ENCODE data around the gene ZNF445. TPM values are rescaled to one million over a fixed set of nuclear protein-coding genes. Genes with fewer than 3 reads are reported as not detected.

Gene ZNF445
- total RNA-seq, 4 donors from 2014 or later = 5.3 to 35.6 (median 19.8) TPM

DNA sequence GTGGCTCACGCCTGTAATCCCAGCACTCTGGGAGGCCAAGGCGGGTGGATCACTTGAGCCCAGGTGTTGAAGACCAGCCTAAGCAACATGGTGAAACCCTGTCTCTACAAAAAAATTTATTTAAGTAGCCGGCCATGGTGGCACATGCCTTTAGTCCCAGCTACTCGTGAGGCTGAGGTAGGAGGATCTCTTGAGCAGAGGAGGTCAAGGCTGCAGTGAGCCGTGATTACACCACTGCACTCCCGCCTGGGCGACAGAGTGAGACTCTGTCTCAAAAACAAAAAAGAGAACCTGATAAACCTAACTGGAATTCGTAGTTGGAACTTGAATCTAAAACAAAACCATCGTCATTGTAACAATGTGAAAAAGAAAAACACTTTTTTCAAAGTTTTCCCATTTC is 81.8 kb downstream of the ZNF445 start:
- no peaks in the 10 kb centered on the region for H3K9me3 ChIP-seq
- H3K4me3 ChIP-seq = no peak overlapping the region
- no peak for DNase-seq
- TF ChIP-seq, protein P1, sequence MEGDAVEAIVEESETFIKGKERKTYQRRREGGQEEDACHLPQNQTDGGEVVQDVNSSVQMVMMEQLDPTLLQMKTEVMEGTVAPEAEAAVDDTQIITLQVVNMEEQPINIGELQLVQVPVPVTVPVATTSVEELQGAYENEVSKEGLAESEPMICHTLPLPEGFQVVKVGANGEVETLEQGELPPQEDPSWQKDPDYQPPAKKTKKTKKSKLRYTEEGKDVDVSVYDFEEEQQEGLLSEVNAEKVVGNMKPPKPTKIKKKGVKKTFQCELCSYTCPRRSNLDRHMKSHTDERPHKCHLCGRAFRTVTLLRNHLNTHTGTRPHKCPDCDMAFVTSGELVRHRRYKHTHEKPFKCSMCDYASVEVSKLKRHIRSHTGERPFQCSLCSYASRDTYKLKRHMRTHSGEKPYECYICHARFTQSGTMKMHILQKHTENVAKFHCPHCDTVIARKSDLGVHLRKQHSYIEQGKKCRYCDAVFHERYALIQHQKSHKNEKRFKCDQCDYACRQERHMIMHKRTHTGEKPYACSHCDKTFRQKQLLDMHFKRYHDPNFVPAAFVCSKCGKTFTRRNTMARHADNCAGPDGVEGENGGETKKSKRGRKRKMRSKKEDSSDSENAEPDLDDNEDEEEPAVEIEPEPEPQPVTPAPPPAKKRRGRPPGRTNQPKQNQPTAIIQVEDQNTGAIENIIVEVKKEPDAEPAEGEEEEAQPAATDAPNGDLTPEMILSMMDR (IDR thresholded peaks at IDR 0.05) = no peak
- no peak for TF ChIP-seq POLR2A (IDR thresholded peaks at IDR 0.05)
- no peaks in the 10 kb centered on the region for H3K4me1 ChIP-seq
- intact Hi-C loops (cut with DNase I; ENCODE audit: low total_unique reads) = no loop called here
- no peaks in the 10 kb centered on the region for H3K36me3 ChIP-seq
- no peaks in the 10 kb centered on the region for H3K27me3 ChIP-seq
- H3K27ac ChIP-seq = no peak overlapping the region

DNA sequence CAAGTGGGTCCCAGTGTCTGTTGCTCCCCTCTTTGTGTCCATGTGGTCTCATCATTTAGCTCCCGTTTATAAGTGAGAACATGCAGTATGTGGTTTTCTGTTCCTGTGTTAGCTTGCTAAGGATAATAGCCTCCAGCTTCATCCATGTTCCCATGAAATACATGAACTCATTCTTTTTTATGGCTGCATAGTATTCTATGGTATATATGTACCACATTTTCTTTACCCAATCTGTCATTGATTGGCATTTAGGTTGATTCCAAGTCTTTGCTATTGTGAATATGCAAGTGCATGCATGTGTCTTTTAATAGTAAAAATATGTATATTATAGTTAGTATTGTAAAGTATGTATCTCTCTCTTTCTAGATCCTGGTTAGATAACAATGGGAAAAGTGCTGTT is 85.0 kb downstream of the ZNF445 start:
- Histone ChIP-seq H3K4me1 (no peaks in the 10 kb centered on the region), H3K4me3 (no peak overlapping the region), H3K36me3 (no peaks in the 10 kb centered on the region), H3K27me3 (no peaks in the 10 kb centered on the region), H3K9me3 (no peaks in the 10 kb centered on the region), H3K27ac (no peak overlapping the region)
- DNase-seq = no peak
- TF ChIP-seq, protein P1 (IDR thresholded peaks at IDR 0.05) = no peak
- TF ChIP-seq POLR2A (IDR thresholded peaks at IDR 0.05) = no peak
- intact Hi-C loops (cut with DNase I; ENCODE audit: low total_unique reads) = no loop called here

DNA sequence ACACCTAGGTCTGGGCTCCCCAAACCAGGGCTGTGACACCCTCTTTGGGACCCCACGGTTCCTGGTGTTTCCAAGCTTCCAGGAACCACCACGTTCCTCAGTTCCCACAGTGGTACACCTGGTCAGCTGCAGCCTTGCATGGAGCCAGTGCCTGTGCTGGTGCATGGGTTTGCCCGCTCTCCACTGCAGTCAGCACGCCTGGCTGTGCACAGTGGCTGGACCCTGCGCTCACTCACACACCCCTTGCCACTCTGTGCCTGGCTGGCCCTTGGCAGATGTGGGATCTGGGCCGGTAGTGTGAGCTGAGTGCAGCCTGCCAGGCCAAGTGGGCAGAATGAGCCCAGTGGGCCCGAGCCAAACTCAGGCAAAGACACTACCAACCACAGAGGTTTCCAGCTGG is 90.1 kb downstream of the ZNF445 start:
- DNase-seq = no peak
- Histone ChIP-seq H3K27me3 (no peaks in the 10 kb centered on the region), H3K4me3 (no peak overlapping the region), H3K36me3 (no peaks in the 10 kb centered on the region), H3K9me3 (no peaks in the 10 kb centered on the region), H3K4me1 (no peaks in the 10 kb centered on the region), H3K27ac (no peak overlapping the region)
- intact Hi-C loops (cut with DNase I; ENCODE audit: low total_unique reads) = no loop called here
- no peak for TF ChIP-seq POLR2A (IDR thresholded peaks at IDR 0.05)
- TF ChIP-seq, protein P1 (IDR thresholded peaks at IDR 0.05) = no peak

Other genes with a start within 250 kb of the ZNF445 start
- gene TOPAZ1, start 235.8 kb downstream of the ZNF445 start, total RNA-seq = under 1 TPM in 1 of 4 donors, not detected in 3; 0.28 TPM
- 10 to 100 TPM in 3 of 4 donors, 1 to 10 TPM in 1; 3.8 to 38.7 (median 19.6) TPM for gene TCAIM, start 138.9 kb downstream of the ZNF445 start, total RNA-seq
- gene ZKSCAN7, start 77.5 kb upstream of the ZNF445 start, total RNA-seq = 10 to 100 TPM in 1 of 4 donors, 1 to 10 TPM in 3; 2.4 to 20.0 (median 5.6) TPM
- 10 to 100 TPM in 2 of 4 donors, 1 to 10 TPM in 2; 3.8 to 16.3 (median 10.5) TPM for gene ZNF660, start 107.3 kb upstream of the ZNF445 start, total RNA-seq
- 10 to 100 TPM; 17.6 to 51.2 (median 28.5) TPM for gene ZNF197, start 147.4 kb upstream of the ZNF445 start, total RNA-seq
- gene ZNF35, start 171.1 kb upstream of the ZNF445 start, total RNA-seq = 10 to 100 TPM in 3 of 4 donors, 1 to 10 TPM in 1; 8.2 to 28.3 (median 19.5) TPM
- gene ZNF502, start 235.0 kb upstream of the ZNF445 start, total RNA-seq = 10 to 100 TPM in 1 of 4 donors, 1 to 10 TPM in 3; 2.4 to 20.9 (median 8.8) TPM

Measured in uterus (tissue), 4 donors.